OCI-LY3 (cell line): ENCODE results near the gene AIDA.

Experiments
- H2AFZ ChIP-seq: fragments of 200-600, 300-600 bp; shearing (Covaris generic); 2 replicates; pipeline ENCODE4 v1.6.0; 2014; ENCODE audit warnings: antibody characterized with exemption, low read depth, low read length
- H3K27ac ChIP-seq: fragments of 200-600, 300-600 bp; sonication (generic); 2 replicates; pipeline ENCODE4 v1.5.1; 2014; ENCODE audit warnings: mild to moderate bottlenecking, low read length, moderate library complexity, mixed read lengths
- H3K27me3 ChIP-seq: fragments of 200-600, 300-600 bp; sonication (generic); 2 replicates; pipeline ENCODE4 v1.6.1; 2014; ENCODE audit warnings: low read depth, low read length, mixed read lengths
- H3K36me3 ChIP-seq: fragments of 200-600, 300-600 bp; sonication (generic); replicated peaks from 2 replicates; pipeline ENCODE3; 2014; ENCODE audit warnings: low read depth, low read length, mixed read lengths
- H3K4me1 ChIP-seq: fragments of 300-600, 200-600 bp; sonication (generic); 2 replicates; pipeline ENCODE4 v1.6.1; 2014; ENCODE audit warnings: low read length, mixed read lengths
- H3K4me2 ChIP-seq: fragments of 200-600, 300-600 bp; sonication (generic); 2 replicates; pipeline ENCODE4 v1.6.1; 2014; ENCODE audit warnings: low read length, mixed read lengths
- H3K4me3 ChIP-seq: fragments of 300-600, 200-600 bp; sonication (generic); 2 replicates; pipeline ENCODE4 v1.5.1; 2014; ENCODE audit warnings: antibody characterized with exemption, mild to moderate bottlenecking, low read length, moderate library complexity
- H3K79me2 ChIP-seq: fragments of 300-600, 200-600 bp; shearing (Covaris generic); 2 replicates; pipeline ENCODE4 v1.6.1; 2014; ENCODE audit warnings: mild to moderate bottlenecking, low read length, mixed read lengths
- H3K9ac ChIP-seq: fragments of 300-600, 200-600 bp; shearing (Covaris generic); 2 replicates; pipeline ENCODE4 v1.6.0; 2014; ENCODE audit warnings: mild to moderate bottlenecking, low read length, moderate library complexity
- H3K9me3 ChIP-seq: fragments of 200-600, 300-600 bp; shearing (Covaris generic); 2 replicates; pipeline ENCODE4 v1.6.1; 2014; ENCODE audit warnings: low read length, mixed read lengths; ENCODE audit not compliant: insufficient read depth
- H4K20me1 ChIP-seq: fragments of 200-600, 300-600 bp; sonication (generic); 2 replicates; pipeline ENCODE4 v1.6.1; 2016; ENCODE audit warnings: low read length, mixed read lengths; ENCODE audit not compliant: insufficient read depth
- CTCF ChIP-seq: fragments of 200-600, 300-600 bp; sonication (generic); IDR thresholded peaks from 2 replicates; pipeline ENCODE4 v1.5.1; 2014; ENCODE audit warnings: antibody characterized with exemption, low read length, low read depth
- EZH2phosphoT487 ChIP-seq: fragments of 200-600 bp; shearing (Covaris generic); IDR thresholded peaks from 2 replicates; pipeline ENCODE4 v1.6.1; 2018; ENCODE audit warnings: antibody characterized with exemption, mixed run types, low read depth

The AIDA gene

GRCh38 chr1:222634180-222635013, 77.9 kb downstream of the AIDA start:
- Histone ChIP-seq H3K27me3 (no peaks in the 10 kb centered on the region), H3K27ac (no peak overlapping the region), H3K9me3 (no peaks in the 10 kb centered on the region), H3K9ac (no peak overlapping the region), H3K36me3 (peaks cover 42% of the 10 kb centered on the region), H3K79me2 (no peaks in the 10 kb centered on the region), H3K4me3 (no peak overlapping the region), H3K4me1 (no peaks in the 10 kb centered on the region), H4K20me1 (no peaks in the 10 kb centered on the region), H3K4me2 (no peak overlapping the region), H2AFZ (no peak overlapping the region)
- no peak for TF ChIP-seq EZH2phosphoT487
- peak; percentile 94 for TF ChIP-seq CTCF

GRCh38 chr1:222632749-222633148, 79.5 kb downstream of the AIDA start:
- Histone ChIP-seq H3K4me2 (no peak overlapping the region), H4K20me1 (no peaks in the 10 kb centered on the region), H3K27ac (no peak overlapping the region), H3K27me3 (no peaks in the 10 kb centered on the region), H3K79me2 (no peaks in the 10 kb centered on the region), H2AFZ (no peak overlapping the region), H3K4me1 (no peaks in the 10 kb centered on the region), H3K4me3 (no peak overlapping the region), H3K36me3 (peaks cover 52% of the 10 kb centered on the region), H3K9ac (no peak overlapping the region), H3K9me3 (no peaks in the 10 kb centered on the region)
- no peak for TF ChIP-seq CTCF
- no peak for TF ChIP-seq EZH2phosphoT487

GRCh38 chr1:222631611-222632208, 80.6 kb downstream of the AIDA start:
- H3K36me3 ChIP-seq = peaks cover 53% of the 10 kb centered on the region
- H3K27ac ChIP-seq = no peak overlapping the region

More at GRCh38 chr1:222631611-222632208, 80.6 kb downstream of the AIDA start:
- H3K79me2 ChIP-seq = no peaks in the 10 kb centered on the region
- no peak overlapping the region for H2AFZ ChIP-seq
- H3K9ac ChIP-seq = no peak overlapping the region
- TF ChIP-seq EZH2phosphoT487 (no peak), CTCF (no peak)
- H3K4me3 ChIP-seq = no peak overlapping the region
- no peaks in the 10 kb centered on the region for H3K4me1 ChIP-seq
- H4K20me1 ChIP-seq = no peaks in the 10 kb centered on the region
- H3K9me3 ChIP-seq = no peaks in the 10 kb centered on the region
- no peaks in the 10 kb centered on the region for H3K27me3 ChIP-seq
- H3K4me2 ChIP-seq = no peak overlapping the region
